OCI-LY3 (cell line): ENCODE data around the gene ROCK2.

Source experiments
- EZH2phosphoT487 ChIP-seq: fragments of 200-600 bp; shearing (Covaris generic); IDR thresholded peaks from 2 replicates; pipeline ENCODE4 v1.6.1; 2018; ENCODE audit warnings: antibody characterized with exemption, mixed run types, low read depth
- TF ChIP-seq, protein P1 (sequence below): fragments of 200-600, 300-600 bp; sonication (generic); IDR thresholded peaks from 2 replicates; pipeline ENCODE4 v1.5.1; 2014; ENCODE audit warnings: antibody characterized with exemption, low read length, low read depth

DNA sequence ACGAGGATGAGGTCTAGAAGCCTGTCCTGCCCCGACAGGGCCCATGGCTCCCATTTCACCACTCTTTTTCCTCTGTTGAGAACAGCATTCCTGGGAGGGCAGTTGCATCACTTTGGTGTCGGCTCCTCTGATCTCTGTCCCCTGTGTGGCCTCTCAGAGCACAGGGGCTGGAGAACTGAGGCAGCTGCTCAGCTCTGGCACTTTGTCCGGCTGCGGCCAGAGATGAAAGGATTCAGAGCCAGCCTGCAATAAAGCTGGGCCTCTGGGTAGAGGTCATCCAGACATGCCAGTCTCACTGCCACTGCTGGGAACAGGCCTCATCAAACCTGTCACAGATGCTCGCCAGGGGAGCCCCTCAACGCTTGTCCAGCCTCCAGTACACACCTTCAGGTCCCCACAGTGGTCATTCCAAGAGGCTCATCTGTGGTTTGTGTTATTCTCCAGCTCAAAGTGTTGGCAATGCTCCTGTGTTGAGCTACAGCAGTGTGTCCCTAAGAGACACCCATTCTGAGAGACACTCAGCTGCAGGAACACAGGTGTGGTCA is 13.1 kb upstream of the ROCK2 start:
- TF ChIP-seq, protein P1, sequence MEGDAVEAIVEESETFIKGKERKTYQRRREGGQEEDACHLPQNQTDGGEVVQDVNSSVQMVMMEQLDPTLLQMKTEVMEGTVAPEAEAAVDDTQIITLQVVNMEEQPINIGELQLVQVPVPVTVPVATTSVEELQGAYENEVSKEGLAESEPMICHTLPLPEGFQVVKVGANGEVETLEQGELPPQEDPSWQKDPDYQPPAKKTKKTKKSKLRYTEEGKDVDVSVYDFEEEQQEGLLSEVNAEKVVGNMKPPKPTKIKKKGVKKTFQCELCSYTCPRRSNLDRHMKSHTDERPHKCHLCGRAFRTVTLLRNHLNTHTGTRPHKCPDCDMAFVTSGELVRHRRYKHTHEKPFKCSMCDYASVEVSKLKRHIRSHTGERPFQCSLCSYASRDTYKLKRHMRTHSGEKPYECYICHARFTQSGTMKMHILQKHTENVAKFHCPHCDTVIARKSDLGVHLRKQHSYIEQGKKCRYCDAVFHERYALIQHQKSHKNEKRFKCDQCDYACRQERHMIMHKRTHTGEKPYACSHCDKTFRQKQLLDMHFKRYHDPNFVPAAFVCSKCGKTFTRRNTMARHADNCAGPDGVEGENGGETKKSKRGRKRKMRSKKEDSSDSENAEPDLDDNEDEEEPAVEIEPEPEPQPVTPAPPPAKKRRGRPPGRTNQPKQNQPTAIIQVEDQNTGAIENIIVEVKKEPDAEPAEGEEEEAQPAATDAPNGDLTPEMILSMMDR: no peak
- no peak for TF ChIP-seq EZH2phosphoT487
